ENCODE measurements around the gene KCNK13. TPM values are rescaled to one million over a fixed set of nuclear protein-coding genes. Genes with fewer than 3 reads are reported as not detected.

KCNK13 gene
- polyA plus RNA-seq, 3 donors from 2014 or later, result 0.09 TPM; not detected in 2

DNA sequence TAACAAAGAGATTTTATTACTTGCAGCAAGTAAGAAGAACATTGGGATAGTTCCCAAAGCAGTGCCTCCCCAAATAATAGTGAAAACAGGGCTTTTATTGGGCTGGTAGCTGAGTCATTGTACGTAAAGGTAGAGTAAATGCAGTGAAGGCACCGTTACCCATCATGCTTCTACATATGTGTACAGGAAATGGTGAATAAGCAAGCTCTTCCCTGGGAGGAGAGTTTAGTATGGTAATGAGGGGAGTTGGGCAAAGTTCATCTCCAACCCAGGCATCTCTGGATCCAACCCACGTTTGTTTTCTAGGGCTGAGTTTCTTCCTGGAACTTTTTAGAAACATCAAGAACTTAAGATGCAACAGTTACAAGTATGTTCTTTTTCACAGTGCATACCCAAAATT, 56.2 kb downstream of the KCNK13 start:
- no peak overlapping the region for H3K27ac Mint-ChIP-seq
- no peak overlapping the region for H3K4me3 Mint-ChIP-seq
- no peaks in the 10 kb centered on the region for H3K9me3 Mint-ChIP-seq
- DNase-seq, result no peak
- H3K4me1 Mint-ChIP-seq, result no peaks in the 10 kb centered on the region
- no peaks in the 10 kb centered on the region for H3K36me3 Mint-ChIP-seq
- peaks cover 0 to 1% (median 0%) of the 10 kb centered on the region in 3 donors for H3K27me3 Mint-ChIP-seq (ENCODE audit: low read depth in 3 of 3)

DNA sequence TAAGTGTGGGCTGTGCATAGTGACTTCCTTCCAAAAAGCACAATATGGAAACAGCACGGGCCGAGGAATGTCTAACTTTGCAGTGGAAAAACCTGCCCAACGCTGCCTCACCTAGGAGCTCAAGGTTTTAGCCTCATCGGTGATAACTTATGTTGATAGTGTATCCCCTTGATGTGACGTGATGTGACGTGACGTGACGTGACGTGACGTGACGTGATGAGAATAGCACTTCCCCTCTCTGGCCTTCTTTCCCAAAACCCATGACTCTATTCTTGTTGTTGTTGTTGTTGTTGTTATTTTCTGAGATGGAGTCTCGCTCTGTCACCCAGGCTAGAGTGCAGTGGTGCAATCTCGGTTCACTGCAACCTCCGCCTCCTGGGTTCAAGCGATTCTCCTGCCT, 64.5 kb downstream of the KCNK13 start:
- no peaks in the 10 kb centered on the region for H3K9me3 Mint-ChIP-seq
- no peak overlapping the region for H3K27ac Mint-ChIP-seq
- H3K4me3 Mint-ChIP-seq, result no peak overlapping the region
- DNase-seq, result no peak
- no peaks in the 10 kb centered on the region for H3K36me3 Mint-ChIP-seq
- H3K4me1 Mint-ChIP-seq, result no peaks in the 10 kb centered on the region
- peaks cover 0 to 6% (median 2%) of the 10 kb centered on the region in 3 donors for H3K27me3 Mint-ChIP-seq (ENCODE audit: low read depth in 3 of 3)

DNA sequence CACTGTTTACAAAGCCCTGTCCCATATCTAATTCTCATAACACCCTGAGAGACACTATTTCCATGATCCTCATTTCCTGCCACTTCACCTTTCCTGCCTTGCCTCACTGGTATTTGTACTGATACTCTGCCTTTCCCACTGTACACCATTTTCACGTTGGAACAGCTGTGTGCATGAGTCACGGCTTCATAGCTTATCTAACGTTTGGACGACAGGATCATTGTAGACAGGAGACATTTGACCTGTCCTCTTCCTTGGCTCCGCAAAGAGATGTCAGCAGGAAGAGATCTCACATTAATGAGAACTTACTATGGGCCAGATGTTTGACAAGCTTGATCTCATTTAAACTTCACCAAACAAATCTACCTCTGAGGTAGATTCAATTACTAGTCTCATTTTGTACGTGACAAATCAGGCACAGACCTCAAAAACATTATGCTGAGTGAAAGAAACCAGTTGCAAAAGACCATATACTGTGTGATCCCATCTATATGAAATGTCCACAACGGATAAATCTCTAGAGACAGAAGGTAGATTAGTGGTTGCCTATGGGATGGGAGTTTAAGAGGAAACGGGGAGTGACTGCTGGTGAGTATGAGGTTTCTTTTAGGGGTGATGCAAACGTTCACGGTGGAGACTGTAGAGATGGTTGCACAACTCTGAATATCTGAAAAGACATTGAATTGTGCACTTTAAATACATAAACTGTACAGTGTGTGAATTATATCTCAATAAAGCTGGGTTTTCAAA, 71.2 kb downstream of the KCNK13 start:
- Mint-ChIP-seq H3K4me3 (no peak overlapping the region), H3K36me3 (no peaks in the 10 kb centered on the region), H3K27ac (no peak overlapping the region), H3K27me3 (ENCODE audit: low read depth in 3 of 3) (peaks cover 1 to 9% (median 3%) of the 10 kb centered on the region in 3 donors), H3K4me1 (no peaks in the 10 kb centered on the region), H3K9me3 (no peaks in the 10 kb centered on the region)
- DNase-seq, result no peak

DNA sequence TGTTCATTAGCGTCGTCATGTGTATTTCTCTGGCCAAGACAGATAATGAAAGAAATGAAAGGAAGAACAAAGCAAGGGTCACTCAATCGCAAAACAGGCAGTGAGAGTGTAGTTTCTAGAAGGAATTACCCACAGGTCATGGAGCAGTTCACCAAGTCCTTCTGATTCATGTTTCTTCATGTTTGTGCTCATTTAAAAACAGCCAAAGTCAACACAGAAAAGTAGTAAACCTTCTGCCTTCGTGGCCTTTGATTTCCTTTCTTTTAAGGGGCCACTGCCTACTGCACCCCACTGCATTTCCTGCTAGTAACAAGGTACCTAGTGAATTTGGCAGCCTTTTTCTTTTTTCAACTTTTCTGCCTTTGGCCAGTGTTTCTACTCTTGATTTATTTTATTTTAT, 75.1 kb downstream of the KCNK13 start:
- Mint-ChIP-seq H3K4me3 (no peak overlapping the region), H3K27ac (no peak overlapping the region), H3K36me3 (no peaks in the 10 kb centered on the region), H3K27me3 (ENCODE audit: low read depth in 3 of 3) (peaks cover 2 to 7% (median 6%) of the 10 kb centered on the region in 3 donors), H3K9me3 (no peaks in the 10 kb centered on the region), H3K4me1 (no peaks in the 10 kb centered on the region)
- no peak for DNase-seq

DNA sequence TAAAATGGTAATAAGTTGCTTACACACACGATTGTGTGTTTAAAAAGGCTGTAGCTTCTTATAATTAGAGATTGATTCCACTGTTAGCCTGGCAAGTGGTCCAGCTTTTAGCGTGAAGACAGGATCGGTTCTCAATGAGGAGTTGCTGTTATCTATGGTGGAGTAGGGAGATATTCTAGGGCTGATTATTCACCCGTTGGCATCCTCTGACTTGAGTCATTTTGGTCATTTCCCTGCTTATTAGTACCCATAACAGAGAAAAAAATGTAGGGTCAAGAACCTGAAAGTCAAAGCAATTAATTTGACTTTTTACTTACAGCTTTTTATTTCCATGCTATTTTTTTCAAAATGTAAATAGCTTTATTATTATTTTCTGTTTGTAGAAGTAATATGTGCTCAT, 76.0 kb downstream of the KCNK13 start:
- Mint-ChIP-seq H3K4me3 (no peak overlapping the region), H3K36me3 (no peaks in the 10 kb centered on the region), H3K9me3 (no peaks in the 10 kb centered on the region), H3K4me1 (no peaks in the 10 kb centered on the region), H3K27me3 (ENCODE audit: low read depth in 3 of 3) (peaks cover 2 to 7% (median 4%) of the 10 kb centered on the region in 3 donors), H3K27ac (no peak overlapping the region)
- DNase-seq, result no peak

DNA sequence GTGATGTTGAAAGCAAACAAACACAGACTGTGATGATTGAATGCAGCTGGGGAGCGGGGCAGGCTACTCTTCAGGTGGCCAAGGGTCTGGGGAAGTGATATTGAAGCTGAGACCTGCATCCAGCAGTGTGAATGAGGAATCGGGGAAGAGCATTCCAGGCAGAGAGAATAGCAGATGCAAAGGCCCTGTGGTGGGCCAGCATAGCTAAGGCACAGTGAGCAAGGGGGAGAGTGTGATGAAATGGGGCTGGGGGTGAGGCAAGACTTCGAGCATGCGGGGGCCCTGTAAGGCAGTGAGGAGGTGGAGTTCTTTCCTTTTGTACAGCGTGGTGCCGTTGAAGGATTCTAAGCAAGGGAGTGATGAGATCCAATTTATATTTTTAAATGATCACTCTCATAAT, 77.4 kb downstream of the KCNK13 start:
- no peak overlapping the region for H3K27ac Mint-ChIP-seq
- peaks cover 2 to 7% (median 4%) of the 10 kb centered on the region in 3 donors for H3K27me3 Mint-ChIP-seq (ENCODE audit: low read depth in 3 of 3)
- no peaks in the 10 kb centered on the region for H3K9me3 Mint-ChIP-seq
- no peaks in the 10 kb centered on the region for H3K4me1 Mint-ChIP-seq
- no peak overlapping the region for H3K4me3 Mint-ChIP-seq
- no peaks in the 10 kb centered on the region for H3K36me3 Mint-ChIP-seq
- DNase-seq, result no peak

DNA sequence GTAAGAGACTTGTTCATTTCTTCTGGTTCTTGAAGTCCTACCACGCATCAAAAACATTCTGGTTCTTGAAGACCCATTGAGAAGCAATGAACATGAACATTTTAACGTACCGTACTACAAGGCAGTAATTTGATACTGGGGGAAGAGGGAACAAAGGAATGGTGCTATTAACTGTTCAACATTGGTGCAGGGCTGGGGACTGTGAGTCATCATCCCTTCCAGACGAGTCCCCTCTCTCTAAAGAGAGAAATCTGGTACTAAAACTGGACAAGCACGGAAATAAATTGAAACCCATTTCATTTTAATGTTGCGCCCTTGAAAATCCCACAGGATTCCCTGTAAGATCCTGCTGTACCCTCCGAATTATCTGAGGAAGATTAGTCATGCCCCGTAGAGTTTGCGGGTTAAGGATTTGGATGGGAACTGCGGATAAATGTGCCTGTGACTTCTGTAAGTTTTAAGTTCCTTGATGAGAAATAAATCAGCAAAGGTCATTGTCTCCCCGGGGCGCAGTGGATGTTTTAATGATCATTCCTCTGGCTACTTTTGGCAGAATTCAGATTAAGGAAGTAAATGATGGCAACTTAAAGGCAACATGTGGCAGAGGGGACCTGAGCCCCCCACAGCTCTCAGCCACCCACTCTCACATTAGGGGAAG, 78.6 kb downstream of the KCNK13 start:
- no peaks in the 10 kb centered on the region for H3K9me3 Mint-ChIP-seq
- H3K27me3 Mint-ChIP-seq (ENCODE audit: low read depth in 3 of 3), result peaks cover 3 to 7% (median 4%) of the 10 kb centered on the region in 3 donors
- H3K4me3 Mint-ChIP-seq, result no peak overlapping the region
- DNase-seq, result no peak
- H3K4me1 Mint-ChIP-seq, result no peaks in the 10 kb centered on the region
- H3K27ac Mint-ChIP-seq, result no peak overlapping the region
- H3K36me3 Mint-ChIP-seq, result no peaks in the 10 kb centered on the region

DNA sequence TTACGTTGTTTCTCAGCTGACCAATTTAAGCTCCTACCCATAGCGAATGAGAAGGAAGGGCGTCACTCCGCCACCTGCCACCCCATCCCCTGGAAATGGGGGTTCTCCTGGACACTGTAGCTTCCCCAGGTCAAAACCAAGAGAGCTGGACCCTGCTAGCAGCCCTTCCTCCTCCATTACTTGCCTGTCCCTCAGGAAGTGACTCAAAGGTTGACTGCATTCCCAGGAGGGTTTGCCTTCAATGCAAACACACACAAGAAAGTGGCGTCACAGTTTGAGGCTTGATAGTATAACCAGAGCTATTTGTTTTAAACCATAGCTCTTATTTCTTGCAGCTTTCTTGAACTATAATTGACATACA, 79.1 kb downstream of the KCNK13 start:
- H3K9me3 Mint-ChIP-seq, result no peaks in the 10 kb centered on the region
- no peak for DNase-seq
- no peaks in the 10 kb centered on the region for H3K4me1 Mint-ChIP-seq
- no peak overlapping the region for H3K27ac Mint-ChIP-seq
- H3K36me3 Mint-ChIP-seq, result no peaks in the 10 kb centered on the region
- H3K4me3 Mint-ChIP-seq, result no peak overlapping the region
- H3K27me3 Mint-ChIP-seq (ENCODE audit: low read depth in 3 of 3), result peaks cover 4 to 7% (median 7%) of the 10 kb centered on the region in 3 donors

DNA sequence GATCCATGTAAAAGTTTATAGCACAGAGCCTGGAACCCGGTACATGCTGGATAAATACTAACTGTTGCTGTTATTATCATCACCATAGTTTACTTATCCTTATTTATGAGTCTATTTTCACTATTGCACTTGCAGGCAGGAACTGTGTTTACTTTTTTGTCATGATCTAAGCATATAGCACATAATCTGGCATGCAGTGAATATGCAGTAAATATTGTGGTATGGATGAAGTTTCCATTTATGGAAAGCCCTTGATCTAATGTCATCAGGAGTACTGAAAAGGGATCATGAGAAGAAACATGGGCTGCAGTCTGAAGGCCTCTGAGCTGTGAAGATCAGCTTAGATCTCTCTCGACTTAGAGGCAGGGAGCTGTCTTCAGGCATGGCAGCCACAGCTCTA, 91.6 kb downstream of the KCNK13 start:
- H3K27ac Mint-ChIP-seq, result no peak overlapping the region
- DNase-seq, result no peak
- H3K36me3 Mint-ChIP-seq, result peaks cover 0 to 6% (median 0%) of the 10 kb centered on the region in 3 donors
- peaks cover 1 to 11% (median 7%) of the 10 kb centered on the region in 3 donors for H3K27me3 Mint-ChIP-seq (ENCODE audit: low read depth in 3 of 3)
- H3K4me1 Mint-ChIP-seq, result no peaks in the 10 kb centered on the region
- H3K9me3 Mint-ChIP-seq, result peaks cover 0 to 2% (median 0%) of the 10 kb centered on the region in 6 donors
- no peak overlapping the region for H3K4me3 Mint-ChIP-seq

DNA sequence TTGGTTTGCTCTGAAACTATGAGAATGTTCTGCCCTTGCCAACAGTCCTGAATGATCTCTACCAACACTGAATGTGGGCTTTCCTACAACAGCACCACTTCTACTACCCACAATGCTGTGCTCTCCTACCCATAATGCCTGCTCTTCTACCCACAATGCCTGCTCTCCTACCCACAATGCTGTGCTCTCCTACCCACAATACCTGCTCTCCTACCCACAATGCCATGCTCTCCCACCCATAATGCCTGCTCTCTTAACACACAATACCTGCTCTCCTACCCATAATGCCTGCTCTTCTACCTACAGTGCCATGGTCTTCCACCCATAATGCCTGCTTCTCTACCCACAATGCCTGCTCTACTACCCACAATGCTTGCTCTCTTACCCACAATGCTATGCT, 92.3 kb downstream of the KCNK13 start:
- no peak for DNase-seq
- Mint-ChIP-seq H3K27ac (no peak overlapping the region), H3K9me3 (peaks cover 0 to 2% (median 0%) of the 10 kb centered on the region in 6 donors), H3K4me1 (no peaks in the 10 kb centered on the region), H3K4me3 (no peak overlapping the region), H3K27me3 (ENCODE audit: low read depth in 3 of 3) (peaks cover 1 to 11% (median 8%) of the 10 kb centered on the region in 3 donors), H3K36me3 (peaks cover 0 to 6% (median 0%) of the 10 kb centered on the region in 3 donors)

DNA sequence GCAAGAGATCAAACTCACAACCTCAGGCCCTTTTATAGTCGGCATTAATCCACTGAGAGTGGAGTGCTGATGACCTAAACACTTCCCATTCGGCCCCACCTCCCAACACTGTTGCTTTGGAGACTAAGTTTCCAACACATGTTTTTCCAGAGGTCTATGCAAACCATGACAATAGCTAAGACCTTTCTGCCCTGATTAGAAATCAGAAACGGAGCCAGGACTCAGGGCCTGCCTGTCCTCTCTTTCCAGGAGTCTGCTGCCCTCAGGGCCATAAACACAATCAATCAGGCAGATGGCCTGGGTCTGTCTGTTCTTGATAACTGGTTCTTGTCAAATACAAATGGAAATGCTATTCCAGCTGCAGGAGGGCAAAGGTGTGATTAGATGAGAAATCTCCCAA, 97.4 kb downstream of the KCNK13 start:
- DNase-seq, result no peak
- Mint-ChIP-seq H3K9me3 (no peaks in the 10 kb centered on the region), H3K4me1 (no peaks in the 10 kb centered on the region), H3K27ac (no peak overlapping the region), H3K27me3 (ENCODE audit: low read depth in 3 of 3) (peaks cover 3 to 11% (median 9%) of the 10 kb centered on the region in 3 donors), H3K4me3 (no peak overlapping the region), H3K36me3 (peaks cover 0 to 6% (median 0%) of the 10 kb centered on the region in 3 donors)

DNA sequence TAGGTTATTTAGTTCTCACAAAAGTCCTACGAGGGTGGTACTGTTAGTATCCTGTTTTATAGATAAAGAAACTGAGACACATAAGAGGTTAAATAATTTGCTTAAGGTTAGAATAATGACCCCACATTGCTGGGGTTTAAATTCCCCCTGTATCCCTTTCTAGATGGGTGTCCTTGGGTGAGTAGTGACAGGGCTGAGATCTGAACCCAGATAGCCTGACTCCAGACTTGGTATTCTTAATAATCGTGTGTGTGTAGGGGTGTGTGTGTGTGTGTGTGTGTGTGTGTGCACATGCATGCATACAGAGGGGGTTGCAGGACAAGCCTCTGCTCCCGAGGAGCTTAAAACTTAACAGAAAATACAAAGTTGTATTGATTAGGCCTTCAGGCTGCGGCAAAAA, 97.9 kb downstream of the KCNK13 start:
- peaks cover 0 to 6% (median 0%) of the 10 kb centered on the region in 3 donors for H3K36me3 Mint-ChIP-seq
- H3K4me3 Mint-ChIP-seq, result no peak overlapping the region
- no peak overlapping the region for H3K27ac Mint-ChIP-seq

DNA sequence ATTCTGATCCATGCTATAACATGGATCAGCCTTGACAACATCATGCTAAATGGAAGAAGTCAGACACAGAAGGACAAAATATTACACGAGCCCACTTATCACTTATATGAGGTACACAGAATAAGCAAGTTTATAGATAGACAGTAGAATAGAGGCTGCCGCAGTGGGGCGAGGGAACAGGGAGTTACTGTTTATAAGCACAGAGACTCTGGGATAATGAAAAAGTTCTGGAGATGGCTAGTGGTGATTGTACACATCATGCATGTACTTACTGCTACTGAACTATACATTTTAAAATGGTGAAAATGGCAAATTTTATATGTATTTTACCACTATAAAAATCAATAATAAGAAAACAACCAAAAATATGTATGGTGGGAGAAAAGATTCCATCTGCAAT, 99.3 kb downstream of the KCNK13 start:
- Mint-ChIP-seq H3K27me3 (ENCODE audit: low read depth in 3 of 3) (peaks cover 2 to 8% (median 7%) of the 10 kb centered on the region in 3 donors), H3K36me3 (no peaks in the 10 kb centered on the region), H3K9me3 (no peaks in the 10 kb centered on the region), H3K27ac (no peak overlapping the region), H3K4me1 (no peaks in the 10 kb centered on the region), H3K4me3 (no peak overlapping the region)
- no peak for DNase-seq

More for the DNA sequence above, 97.9 kb downstream of the KCNK13 start:
- no peak for DNase-seq
- no peaks in the 10 kb centered on the region for H3K4me1 Mint-ChIP-seq
- H3K27me3 Mint-ChIP-seq (ENCODE audit: low read depth in 3 of 3), result peaks cover 3 to 11% (median 9%) of the 10 kb centered on the region in 3 donors
- no peaks in the 10 kb centered on the region for H3K9me3 Mint-ChIP-seq

DNA sequence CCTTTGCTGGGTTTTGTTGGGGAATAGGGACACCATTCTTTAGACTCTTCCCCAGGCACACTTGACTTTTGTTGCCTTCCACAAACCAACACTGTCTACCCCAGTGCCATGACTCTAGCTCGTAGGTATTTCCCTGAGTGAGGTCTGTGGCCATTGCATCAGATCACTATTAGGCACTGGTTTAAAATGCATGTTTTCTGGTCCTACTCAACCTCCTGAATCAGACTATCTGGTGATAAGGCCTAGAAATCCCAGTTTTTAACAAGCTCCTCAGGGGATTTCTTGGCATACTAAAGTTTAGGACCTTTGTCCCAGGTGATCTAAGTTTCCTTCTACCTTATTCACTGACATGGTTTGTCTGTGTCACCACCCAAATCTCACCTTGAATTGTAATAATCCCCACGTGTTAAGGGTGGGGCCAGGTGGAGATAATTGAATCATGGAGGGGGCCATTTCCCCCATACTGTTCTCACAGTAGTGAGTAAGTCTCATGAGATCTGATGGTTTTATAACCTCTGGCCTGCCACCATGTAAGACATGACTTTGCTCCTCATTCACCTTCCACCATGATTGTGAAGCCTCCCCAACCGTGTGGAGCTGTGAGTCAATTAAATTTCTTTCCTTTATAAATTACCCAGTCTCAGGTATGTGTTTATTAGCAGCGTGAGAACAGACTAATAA, 106.8 kb downstream of the KCNK13 start:
- H3K27ac Mint-ChIP-seq, result no peak overlapping the region
- H3K4me1 Mint-ChIP-seq, result no peaks in the 10 kb centered on the region
- no peaks in the 10 kb centered on the region for H3K36me3 Mint-ChIP-seq
- peaks cover 2 to 9% (median 5%) of the 10 kb centered on the region in 3 donors for H3K27me3 Mint-ChIP-seq (ENCODE audit: low read depth in 3 of 3)
- no peak for DNase-seq
- H3K4me3 Mint-ChIP-seq, result no peak overlapping the region
- H3K9me3 Mint-ChIP-seq, result no peaks in the 10 kb centered on the region

Measured in immature natural killer cell (primary cell).